HG03571 (cell line): ENCODE results near the gene SUGP2.
"Not testable (repeated sequence)": the region's sequence is repeated elsewhere in the genome, so short reads cannot be mapped to it uniquely, and the experiment has no call there.

Source experiments
- ATAC-seq: cut with Tn5 transposase; IDR thresholded peaks from one replicate; pipeline ENCODE4 v1.9.1; 2021; ENCODE audit not compliant: unreplicated experiment

Gene SUGP2

GRCh38 chr19:18960370-18960769 lies 72.9 kb downstream of the SUGP2 start:
- ATAC-seq = no peak

- ATAC-seq = no peak
Observed at GRCh38 chr19:18955042-18955441, 78.3 kb downstream of the SUGP2 start.

GRCh38 chr19:18954094-18954493 lies 79.2 kb downstream of the SUGP2 start:
- no peak for ATAC-seq

- not testable (repeated sequence) for ATAC-seq
Observed at GRCh38 chr19:18952364-18953003, 80.8 kb downstream of the SUGP2 start.

- no peak for ATAC-seq
Observed at GRCh38 chr19:18951721-18952281, 81.5 kb downstream of the SUGP2 start.

- ATAC-seq = no peak
Observed at GRCh38 chr19:18949858-18950257, 83.5 kb downstream of the SUGP2 start.

GRCh38 chr19:18948976-18949356 lies 84.4 kb downstream of the SUGP2 start:
- no peak for ATAC-seq

GRCh38 chr19:18948075-18948975 lies 85.0 kb downstream of the SUGP2 start:
- ATAC-seq = no peak

- no peak for ATAC-seq
Observed at GRCh38 chr19:18946918-18947317, 86.4 kb downstream of the SUGP2 start.

GRCh38 chr19:18946335-18946734 lies 87.0 kb downstream of the SUGP2 start:
- no peak for ATAC-seq

GRCh38 chr19:18945297-18945696 lies 88.0 kb downstream of the SUGP2 start:
- ATAC-seq = no peak

GRCh38 chr19:18943465-18943864 lies 89.9 kb downstream of the SUGP2 start:
- no peak for ATAC-seq

GRCh38 chr19:18942692-18943091 lies 90.6 kb downstream of the SUGP2 start:
- ATAC-seq = no peak

- ATAC-seq = no peak
Observed at GRCh38 chr19:18941628-18942354, 91.5 kb downstream of the SUGP2 start.
